Measurements from ENCODE around the gene RPL22.
A peak's percentile ranks its signal among the peaks of the same experiment; 100 is the strongest.

Gene RPL22

GRCh38 chr1:6150006-6150938, 49.1 kb downstream of the RPL22 start:
- no peak for DNase-seq

GRCh38 chr1:6149597-6149996, 49.8 kb downstream of the RPL22 start:
- no peak for DNase-seq

- peak; percentile 83 for DNase-seq
Measured at GRCh38 chr1:6148497-6149241, 50.7 kb downstream of the RPL22 start.

GRCh38 chr1:6145864-6146410, 53.5 kb downstream of the RPL22 start:
- DNase-seq: no peak

GRCh38 chr1:6145396-6145750, 54.0 kb downstream of the RPL22 start:
- no peak for DNase-seq

- no peak for DNase-seq
Measured at GRCh38 chr1:6144647-6145395, 54.6 kb downstream of the RPL22 start.

- DNase-seq: no peak
Measured at GRCh38 chr1:6144175-6144574, 55.2 kb downstream of the RPL22 start.

GRCh38 chr1:6143395-6143794, 56.0 kb downstream of the RPL22 start:
- DNase-seq: no peak

- no peak for DNase-seq
Measured at GRCh38 chr1:6142734-6143133, 56.7 kb downstream of the RPL22 start.

GRCh38 chr1:6142036-6142621, 57.3 kb downstream of the RPL22 start:
- DNase-seq: no peak

GRCh38 chr1:6141592-6141991, 57.8 kb downstream of the RPL22 start:
- DNase-seq: peak; percentile 43

- DNase-seq: no peak
Measured at GRCh38 chr1:6140413-6140812, 59.0 kb downstream of the RPL22 start.

GRCh38 chr1:6137758-6138157, 61.6 kb downstream of the RPL22 start:
- DNase-seq: no peak

- no peak for DNase-seq
Measured at GRCh38 chr1:6136516-6137220, 62.7 kb downstream of the RPL22 start.
